Skeletal muscle tissue (tissue), 4 donors: ENCODE data around the gene ANKRD33B. TPM values are rescaled to one million over a fixed set of nuclear protein-coding genes. Genes with fewer than 3 reads are reported as not detected.

Experiments used
- H3K27ac ChIP-seq: one replicate; pipeline ENCODE4 v1.7.0; 2013; ENCODE audit warnings: mild to moderate bottlenecking, low read depth, low read length, inconsistent platforms
- H3K27me3 ChIP-seq, 3 donors: one replicate each; pipeline ENCODE4 v1.7.0; 2013; ENCODE audit warnings: low read length in 3 of 3; ENCODE audit not compliant: control insufficient read depth in 3 of 3, insufficient read depth in 3 of 3
- H3K36me3 ChIP-seq, 3 donors: one replicate each; pipeline ENCODE4 v1.7.0; 2013; ENCODE audit warnings: low read length in 3 of 3; ENCODE audit not compliant: control insufficient read depth in 3 of 3, insufficient read depth in 3 of 3
- H3K4me1 ChIP-seq, 3 donors: one replicate each; pipeline ENCODE4 v1.7.0; 2013; ENCODE audit warnings: low read length in 3 of 3, mild to moderate bottlenecking in 3 of 3; ENCODE audit not compliant: control insufficient read depth in 3 of 3, insufficient read depth in 3 of 3
- H3K4me3 ChIP-seq, 3 donors: one replicate each; pipeline ENCODE4 v1.7.0; 2013; ENCODE audit warnings: low read length in 3 of 3
- H3K9ac ChIP-seq, 3 donors: one replicate each; pipeline ENCODE4 v1.7.0; 2013; ENCODE audit warnings: low read length in 3 of 3, mild to moderate bottlenecking in 3 of 3, moderate library complexity in 2 of 3, low read depth in 1 of 3
- H3K9me3 ChIP-seq, 3 donors: one replicate each; pipeline ENCODE4 v1.7.0; 2013; ENCODE audit warnings: low read length in 3 of 3; ENCODE audit not compliant: control insufficient read depth in 3 of 3
- total RNA-seq: library from RNA; depleted of rRNA; stranded (reverse); fragments of >200 nt; gene quantifications from one replicate; pipeline ENCODE4 v1.2.3, GENCODE V29; 2014
- donor health status: Osteomylitis.

The ANKRD33B gene
- total RNA-seq, 1 donor from 2014 or later = 2.6 TPM

GRCh38 chr5:10556289-10556807 lies 7.5 kb upstream of the ANKRD33B start:
- Histone ChIP-seq H3K27me3 (peaks cover 0 to 4% (median 0%) of the 10 kb centered on the region in 3 donors), H3K36me3 (no peaks in the 10 kb centered on the region), H3K27ac (no peak overlapping the region), H3K9me3 (no peaks in the 10 kb centered on the region), H3K4me3 (no peak overlapping the region), H3K9ac (no peak overlapping the region), H3K4me1 (peaks cover 0 to 5% (median 2%) of the 10 kb centered on the region in 3 donors)

GRCh38 chr5:10556893-10557746 lies 6.8 kb upstream of the ANKRD33B start:
- Histone ChIP-seq H3K4me1 (peaks cover 0 to 5% (median 2%) of the 10 kb centered on the region in 3 donors), H3K27ac (no peak overlapping the region), H3K27me3 (peaks cover 0 to 4% (median 0%) of the 10 kb centered on the region in 3 donors), H3K9ac (no peak overlapping the region), H3K4me3 (no peak overlapping the region), H3K9me3 (no peaks in the 10 kb centered on the region), H3K36me3 (no peaks in the 10 kb centered on the region)

GRCh38 chr5:10559151-10559550 lies 4.7 kb upstream of the ANKRD33B start:
- Histone ChIP-seq H3K4me1 (peaks cover 5 to 10% (median 6%) of the 10 kb centered on the region in 3 donors), H3K9me3 (no peaks in the 10 kb centered on the region), H3K27ac (no peak overlapping the region), H3K36me3 (no peaks in the 10 kb centered on the region), H3K27me3 (peaks cover 0 to 10% (median 9%) of the 10 kb centered on the region in 3 donors), H3K9ac (no peak overlapping the region), H3K4me3 (no peak overlapping the region)

GRCh38 chr5:10559871-10560270 lies 4.0 kb upstream of the ANKRD33B start:
- Histone ChIP-seq H3K9me3 (no peaks in the 10 kb centered on the region), H3K27ac (no peak overlapping the region), H3K4me1 (peaks cover 6 to 14% (median 7%) of the 10 kb centered on the region in 3 donors), H3K36me3 (no peaks in the 10 kb centered on the region), H3K27me3 (peaks cover 0 to 14% (median 10%) of the 10 kb centered on the region in 3 donors), H3K9ac (peak overlapping the region in 1 of 3 donors; percentile 24), H3K4me3 (no peak overlapping the region)

GRCh38 chr5:10562201-10563109 lies 1.4 kb upstream of the ANKRD33B start:
- H3K36me3 ChIP-seq = no peaks in the 10 kb centered on the region
- no peak overlapping the region for H3K27ac ChIP-seq
- peak overlapping the region in 1 of 3 donors; percentile 62 for H3K4me3 ChIP-seq
- H3K9me3 ChIP-seq = no peaks in the 10 kb centered on the region
- peaks cover 17 to 36% (median 22%) of the 10 kb centered on the region in 3 donors for H3K4me1 ChIP-seq
- H3K27me3 ChIP-seq = peaks cover 0 to 22% (median 18%) of the 10 kb centered on the region in 3 donors
- H3K9ac ChIP-seq = peak overlapping the region in 1 of 3 donors; percentile 66

GRCh38 chr5:10563110-10563944 lies 543 bp upstream of the ANKRD33B start:
- Histone ChIP-seq H3K9ac (peak overlapping the region in 2 of 3 donors; percentile 53 to 66), H3K9me3 (no peaks in the 10 kb centered on the region), H3K27ac (peak overlapping the region; percentile 56), H3K27me3 (peaks cover 0 to 22% (median 18%) of the 10 kb centered on the region in 3 donors), H3K4me3 (peak overlapping the region; percentile 7 to 63 (median 62)), H3K36me3 (no peaks in the 10 kb centered on the region), H3K4me1 (peaks cover 17 to 38% (median 22%) of the 10 kb centered on the region in 3 donors)

- Histone ChIP-seq H3K27ac (peak overlapping the region; percentile 44), H3K4me3 (peak overlapping the region; percentile 70 to 78 (median 77)), H3K9me3 (no peaks in the 10 kb centered on the region), H3K4me1 (peaks cover 17 to 38% (median 22%) of the 10 kb centered on the region in 3 donors), H3K36me3 (no peaks in the 10 kb centered on the region), H3K9ac (peak overlapping the region; percentile 61 to 82 (median 73)), H3K27me3 (peaks cover 0 to 22% (median 18%) of the 10 kb centered on the region in 3 donors)
Measured at GRCh38 chr5:10564838-10565784, 1.2 kb downstream of the ANKRD33B start.

- Histone ChIP-seq H3K27me3 (peaks cover 0 to 22% (median 18%) of the 10 kb centered on the region in 3 donors), H3K27ac (peak overlapping the region; percentile 58), H3K4me1 (peaks cover 17 to 38% (median 22%) of the 10 kb centered on the region in 3 donors), H3K9me3 (no peaks in the 10 kb centered on the region), H3K4me3 (peak overlapping the region; percentile 70 to 78 (median 77)), H3K9ac (peak overlapping the region in 2 of 3 donors; percentile 73 to 82), H3K36me3 (no peaks in the 10 kb centered on the region)
Measured at GRCh38 chr5:10565785-10566542, 2.1 kb downstream of the ANKRD33B start.
